Astrocyte (in vitro differentiated cells and primary cell): ENCODE data around the gene TTYH3. TPM values are rescaled to one million over a fixed set of nuclear protein-coding genes. Genes with fewer than 3 reads are reported as not detected.

Experiments used
- DNase-seq: peaks from one replicate; pipeline ENCODE4 v3.0.0-alpha.2; 2010; ENCODE audit warnings: low read depth
- FAIRE-seq: peaks from 2 replicates; lab custom pipeline; 2011; peaks lifted over from hg19 to GRCh38; lab: Jason Lieb, UNC
- H2AFZ ChIP-seq: 2 replicates; pipeline ENCODE4 v1.6.0; 2012; ENCODE audit warnings: low read depth, low read length, inconsistent platforms
- H3K27ac ChIP-seq: 2 replicates; pipeline ENCODE4 v1.5.1; 2011; ENCODE audit warnings: low read depth, low read length, inconsistent platforms
- H3K27me3 ChIP-seq: 2 replicates; pipeline ENCODE4 v1.6.0; 2011; ENCODE audit warnings: low read length, inconsistent platforms; ENCODE audit not compliant: insufficient read depth
- H3K36me3 ChIP-seq: 2 replicates; pipeline ENCODE4 v1.5.1; 2011; ENCODE audit warnings: low read length, inconsistent platforms; ENCODE audit not compliant: insufficient read depth
- H3K4me1 ChIP-seq: 2 replicates; pipeline ENCODE4 v1.5.1; 2011; ENCODE audit warnings: low read length, inconsistent platforms; ENCODE audit not compliant: insufficient read depth
- H3K4me2 ChIP-seq: 2 replicates; pipeline ENCODE4 v1.6.0; 2012; ENCODE audit warnings: low read length, inconsistent platforms
- H3K4me3 ChIP-seq: 2 replicates; pipeline ENCODE4 v1.5.1; 2011; ENCODE audit warnings: low read depth, mild to moderate bottlenecking, low read length, inconsistent platforms; ENCODE audit not compliant: insufficient read depth
- H3K79me2 ChIP-seq: 2 replicates; pipeline ENCODE4 v1.6.0; 2012; ENCODE audit warnings: mild to moderate bottlenecking, low read length, inconsistent platforms; ENCODE audit not compliant: insufficient read depth
- H3K9ac ChIP-seq: 2 replicates; pipeline ENCODE4 v1.6.0; 2012; ENCODE audit warnings: mild to moderate bottlenecking, low read length, inconsistent platforms
- H3K9me3 ChIP-seq: 2 replicates; pipeline ENCODE4 v1.5.1; 2012; ENCODE audit warnings: low read depth, mild to moderate bottlenecking, low read length, inconsistent platforms; ENCODE audit not compliant: insufficient read depth
- H4K20me1 ChIP-seq: 2 replicates; pipeline ENCODE4 v1.6.0; 2012; ENCODE audit warnings: low read length, inconsistent platforms; ENCODE audit not compliant: insufficient read depth
- H3K27ac Mint-ChIP-seq: one replicate; pipeline ENCODE4 v1.8.0; 2021; ENCODE audit warnings: mild to moderate bottlenecking, mixed read lengths; ENCODE audit not compliant: unreplicated experiment
- H3K27me3 Mint-ChIP-seq: one replicate; pipeline ENCODE4 v1.8.0; 2021; ENCODE audit warnings: low read depth, mixed read lengths; ENCODE audit not compliant: unreplicated experiment
- H3K36me3 Mint-ChIP-seq: one replicate; pipeline ENCODE4 v1.8.0; 2021; ENCODE audit warnings: low read depth, mixed read lengths; ENCODE audit not compliant: unreplicated experiment
- H3K4me1 Mint-ChIP-seq: one replicate; pipeline ENCODE4 v1.8.0; 2021; ENCODE audit warnings: low read depth, mixed read lengths; ENCODE audit not compliant: unreplicated experiment
- H3K4me3 Mint-ChIP-seq: one replicate; pipeline ENCODE4 v1.8.0; 2021; ENCODE audit warnings: mild to moderate bottlenecking, moderate library complexity, mixed read lengths; ENCODE audit not compliant: unreplicated experiment
- H3K9me3 Mint-ChIP-seq: one replicate; pipeline ENCODE4 v1.8.0; 2021; ENCODE audit warnings: mild to moderate bottlenecking, mixed read lengths; ENCODE audit not compliant: unreplicated experiment
- EZH2 ChIP-seq: IDR thresholded peaks from 2 replicates; pipeline ENCODE4 v1.6.1; 2012; ENCODE audit warnings: mild to moderate bottlenecking, low read length, inconsistent platforms; ENCODE audit not compliant: insufficient read depth
- total RNA-seq: library from RNA; stranded (reverse); gene quantifications from 2 replicates; pipeline ENCODE4 v1.2.1, GENCODE V29; 2021
- TF ChIP-seq, protein P1 (sequence below): IDR thresholded peaks from 2 replicates; pipeline ENCODE4 v1.5.1; 2011; ENCODE audit warnings: low read depth, mild to moderate bottlenecking, inconsistent platforms, low read length, moderate library complexity; ENCODE audit not compliant: insufficient read depth

TTYH3 gene
- total RNA-seq, 1 donor from 2014 or later, result 273 TPM

DNA sequence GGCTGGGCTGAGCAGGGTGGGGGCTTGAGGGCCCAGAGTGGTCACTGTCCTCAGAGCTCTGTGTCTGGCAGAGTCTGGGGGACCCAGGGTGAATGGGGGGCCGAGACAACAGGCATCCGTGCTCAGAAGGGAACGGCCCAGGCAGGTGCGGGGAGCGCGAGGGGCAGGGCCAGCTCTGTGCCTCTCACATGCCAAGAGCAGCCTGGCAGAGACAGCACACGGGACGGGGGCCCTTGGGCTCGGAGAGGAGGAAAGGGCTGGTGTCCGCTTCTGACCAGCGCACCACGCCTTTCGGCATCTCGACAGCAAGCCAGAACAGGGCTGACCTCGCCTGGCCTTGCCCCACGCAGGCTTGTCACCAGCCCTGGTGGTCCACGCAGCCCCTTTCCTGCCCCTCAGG is 69.6 kb downstream of the TTYH3 start:
- Histone ChIP-seq H3K4me2 (no peak overlapping the region), H3K36me3 (no peaks in the 10 kb centered on the region), H3K79me2 (no peaks in the 10 kb centered on the region), H3K27me3 (peaks cover 5% of the 10 kb centered on the region), H3K4me3 (no peak overlapping the region), H3K9ac (no peak overlapping the region), H4K20me1 (no peaks in the 10 kb centered on the region), H3K4me1 (no peaks in the 10 kb centered on the region), H3K9me3 (no peaks in the 10 kb centered on the region), H3K27ac (no peak overlapping the region), H2AFZ (no peak overlapping the region)
- no peak for FAIRE-seq
- Mint-ChIP-seq H3K4me1 (no peaks in the 10 kb centered on the region), H3K4me3 (no peak overlapping the region), H3K27me3 (peaks cover 33% of the 10 kb centered on the region), H3K27ac (no peak overlapping the region), H3K9me3 (peaks cover 1% of the 10 kb centered on the region), H3K36me3 (peaks cover 2% of the 10 kb centered on the region)
- DNase-seq, result no peak
- TF ChIP-seq, protein P1, sequence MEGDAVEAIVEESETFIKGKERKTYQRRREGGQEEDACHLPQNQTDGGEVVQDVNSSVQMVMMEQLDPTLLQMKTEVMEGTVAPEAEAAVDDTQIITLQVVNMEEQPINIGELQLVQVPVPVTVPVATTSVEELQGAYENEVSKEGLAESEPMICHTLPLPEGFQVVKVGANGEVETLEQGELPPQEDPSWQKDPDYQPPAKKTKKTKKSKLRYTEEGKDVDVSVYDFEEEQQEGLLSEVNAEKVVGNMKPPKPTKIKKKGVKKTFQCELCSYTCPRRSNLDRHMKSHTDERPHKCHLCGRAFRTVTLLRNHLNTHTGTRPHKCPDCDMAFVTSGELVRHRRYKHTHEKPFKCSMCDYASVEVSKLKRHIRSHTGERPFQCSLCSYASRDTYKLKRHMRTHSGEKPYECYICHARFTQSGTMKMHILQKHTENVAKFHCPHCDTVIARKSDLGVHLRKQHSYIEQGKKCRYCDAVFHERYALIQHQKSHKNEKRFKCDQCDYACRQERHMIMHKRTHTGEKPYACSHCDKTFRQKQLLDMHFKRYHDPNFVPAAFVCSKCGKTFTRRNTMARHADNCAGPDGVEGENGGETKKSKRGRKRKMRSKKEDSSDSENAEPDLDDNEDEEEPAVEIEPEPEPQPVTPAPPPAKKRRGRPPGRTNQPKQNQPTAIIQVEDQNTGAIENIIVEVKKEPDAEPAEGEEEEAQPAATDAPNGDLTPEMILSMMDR, result no peak
- TF ChIP-seq EZH2, result no peak

DNA sequence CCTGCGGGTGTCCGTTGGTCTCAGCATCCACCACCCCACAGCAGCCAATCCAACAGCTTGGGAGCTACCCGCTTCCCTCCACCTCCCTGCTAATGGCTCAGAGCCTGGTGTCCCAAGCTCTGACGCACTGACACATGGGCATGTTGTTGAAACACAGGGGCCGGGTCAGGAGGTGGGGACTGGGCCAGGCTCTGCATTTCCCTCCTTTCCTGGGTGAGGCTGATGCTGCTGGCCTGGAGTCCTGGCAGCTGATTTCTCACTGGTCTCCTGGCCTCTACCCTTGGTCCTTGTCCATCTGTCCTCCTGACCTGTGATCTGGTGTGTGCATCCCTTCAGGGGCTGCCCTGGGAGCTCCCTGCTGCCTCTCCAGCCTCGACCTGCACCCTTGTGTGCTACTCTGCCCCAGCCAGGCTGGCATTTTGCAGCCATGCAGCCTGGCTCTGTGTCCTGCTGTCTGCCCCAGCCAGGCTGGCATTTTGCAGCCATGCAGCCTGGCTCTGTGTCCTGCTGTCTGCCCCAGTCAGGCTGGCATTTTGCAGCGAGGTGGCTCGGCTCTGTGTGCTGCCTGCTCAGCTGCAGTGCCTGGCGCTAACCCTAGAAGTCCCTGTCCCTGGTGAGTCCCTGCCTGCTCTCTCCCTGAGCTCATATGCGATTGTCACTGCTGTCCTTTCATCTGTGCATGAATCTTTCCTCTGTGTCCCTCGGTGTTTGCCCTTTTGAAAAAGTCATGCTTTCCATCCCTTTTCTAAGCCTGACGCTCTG is 70.2 kb downstream of the TTYH3 start:
- H3K27ac ChIP-seq, result no peak overlapping the region
- no peak overlapping the region for H2AFZ ChIP-seq
- H3K79me2 ChIP-seq, result no peaks in the 10 kb centered on the region
- FAIRE-seq, result no peak
- no peak overlapping the region for H3K9ac ChIP-seq
- H3K36me3 Mint-ChIP-seq, result peaks cover 2% of the 10 kb centered on the region
- H3K27me3 ChIP-seq, result peaks cover 5% of the 10 kb centered on the region
- DNase-seq, result no peak
- no peaks in the 10 kb centered on the region for H4K20me1 ChIP-seq
- H3K27me3 Mint-ChIP-seq, result peaks cover 33% of the 10 kb centered on the region
- no peaks in the 10 kb centered on the region for H3K9me3 ChIP-seq
- no peak overlapping the region for H3K27ac Mint-ChIP-seq
- no peak overlapping the region for H3K4me2 ChIP-seq
- H3K36me3 ChIP-seq, result no peaks in the 10 kb centered on the region
- no peak overlapping the region for H3K4me3 ChIP-seq
- no peaks in the 10 kb centered on the region for H3K4me1 Mint-ChIP-seq
- peaks cover 1% of the 10 kb centered on the region for H3K9me3 Mint-ChIP-seq
- H3K4me3 Mint-ChIP-seq, result no peak overlapping the region
- TF ChIP-seq, protein P1, result no peak
- no peak for TF ChIP-seq EZH2
- no peaks in the 10 kb centered on the region for H3K4me1 ChIP-seq

- no peak overlapping the region for H3K27ac Mint-ChIP-seq
- peaks cover 1% of the 10 kb centered on the region for H3K9me3 Mint-ChIP-seq
- no peak overlapping the region for H3K4me3 Mint-ChIP-seq
- no peak overlapping the region for H3K4me2 ChIP-seq
- H3K4me1 Mint-ChIP-seq, result no peaks in the 10 kb centered on the region
- DNase-seq, result no peak
- H3K79me2 ChIP-seq, result no peaks in the 10 kb centered on the region
- H3K36me3 Mint-ChIP-seq, result peaks cover 2% of the 10 kb centered on the region
- no peaks in the 10 kb centered on the region for H4K20me1 ChIP-seq
- H2AFZ ChIP-seq, result no peak overlapping the region
- H3K36me3 ChIP-seq, result no peaks in the 10 kb centered on the region
- no peak overlapping the region for H3K4me3 ChIP-seq
- H3K4me1 ChIP-seq, result no peaks in the 10 kb centered on the region
- peaks cover 34% of the 10 kb centered on the region for H3K27me3 Mint-ChIP-seq
- H3K9ac ChIP-seq, result no peak overlapping the region
- peaks cover 5% of the 10 kb centered on the region for H3K27me3 ChIP-seq
- no peak for TF ChIP-seq EZH2
- TF ChIP-seq, protein P1, result no peak
- H3K9me3 ChIP-seq, result no peaks in the 10 kb centered on the region
- FAIRE-seq, result no peak
- no peak overlapping the region for H3K27ac ChIP-seq
These were observed 70.8 kb downstream of the TTYH3 start for GRCh38 chr7:2702594-2702957.
